ENCODE data around the gene EMC7. TPM values are rescaled to one million over a fixed set of nuclear protein-coding genes. Genes with fewer than 3 reads are reported as not detected.
A peak's percentile ranks its signal among the peaks of the same experiment; 100 is the strongest.

Gene EMC7
- polyA plus RNA-seq, 3 donors, result 98.2 to 105 (median 99.1) TPM

- no peak for DNase-seq (ENCODE audit: low read depth in 3 of 3, low spot score in 2 of 3)
Measured at GRCh38 chr15:34039790-34040113, 61.9 kb downstream of the EMC7 start.

- DNase-seq (ENCODE audit: low read depth in 3 of 3, low spot score in 2 of 3), result peak in 1 of 3 donors; percentile 13
Measured at GRCh38 chr15:34038871-34039789, 62.5 kb downstream of the EMC7 start, which contains the start of gene AVEN. Gene AVEN (minus strand): TSS chr15:34039204. CDS start chr15:34039046, 158 bp downstream.

- DNase-seq (ENCODE audit: low read depth in 3 of 3, low spot score in 2 of 3), result peak; percentile 54 to 70 (median 65)
Measured at GRCh38 chr15:34038023-34038870, 63.4 kb downstream of the EMC7 start.

Other genes with a start within 250 kb of the EMC7 start
- under 1 TPM; 0.07 to 0.17 (median 0.15) TPM for gene CHRM5, start 133.4 kb downstream of the EMC7 start, polyA plus RNA-seq (ENCODE audit: insufficient read length in 3 of 3)
- gene AVEN, start 62.7 kb downstream of the EMC7 start, polyA plus RNA-seq (ENCODE audit: insufficient read length in 3 of 3), result 10 to 100 TPM; 12.1 to 14.1 (median 12.4) TPM
- gene PGBD4, start 221 bp upstream of the EMC7 start, polyA plus RNA-seq (ENCODE audit: insufficient read length in 3 of 3), result 1 to 10 TPM; 2.0 to 2.3 (median 2.0) TPM
- 10 to 100 TPM; 46.1 to 51.0 (median 46.2) TPM for gene KATNBL1, start 108.2 kb upstream of the EMC7 start, polyA plus RNA-seq (ENCODE audit: insufficient read length in 3 of 3)
- 100 to 1,000 TPM; 122 to 128 (median 125) TPM for gene EMC4, start 123.2 kb upstream of the EMC7 start, polyA plus RNA-seq (ENCODE audit: insufficient read length in 3 of 3)
- 10 to 100 TPM; 19.6 to 21.7 (median 19.9) TPM for gene SLC12A6, start 235.9 kb upstream of the EMC7 start, polyA plus RNA-seq (ENCODE audit: insufficient read length in 3 of 3)
- 100 to 1,000 TPM; 133 to 152 (median 149) TPM for gene NOP10, start 241.3 kb upstream of the EMC7 start, polyA plus RNA-seq (ENCODE audit: insufficient read length in 3 of 3)
- not detected for gene NUTM1, start 241.5 kb upstream of the EMC7 start, polyA plus RNA-seq (ENCODE audit: insufficient read length in 3 of 3)

All from right renal cortex interstitium (tissue), 3 donors.